HG03571 (cell line): ENCODE results near the gene COL9A1.

Source experiments
- ATAC-seq: cut with Tn5 transposase; IDR thresholded peaks from one replicate; pipeline ENCODE4 v1.9.1; 2021; ENCODE audit not compliant: unreplicated experiment

Gene COL9A1

DNA sequence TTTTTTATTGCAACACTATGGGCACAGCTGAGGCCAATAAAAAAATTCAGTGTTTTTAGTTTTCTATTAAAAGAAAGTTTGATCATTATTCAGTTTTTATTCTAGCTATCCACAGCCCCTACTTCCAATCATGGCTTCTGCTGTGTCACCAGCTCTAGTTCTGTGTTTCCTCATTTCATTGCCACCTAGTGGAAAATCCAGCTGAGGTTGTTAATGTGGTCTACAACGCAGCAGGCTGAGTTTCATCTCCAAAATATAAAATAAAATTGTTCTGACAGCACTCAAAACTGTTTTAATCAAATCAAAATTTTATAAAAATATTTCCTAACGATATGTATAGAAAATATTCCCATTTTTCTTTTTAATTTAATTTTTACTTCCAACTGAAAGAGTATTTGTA is 13.6 kb downstream of the COL9A1 start:
- ATAC-seq, result no peak

GRCh38 chr6:70286905-70287304 is 16.0 kb downstream of the COL9A1 start:
- no peak for ATAC-seq

DNA sequence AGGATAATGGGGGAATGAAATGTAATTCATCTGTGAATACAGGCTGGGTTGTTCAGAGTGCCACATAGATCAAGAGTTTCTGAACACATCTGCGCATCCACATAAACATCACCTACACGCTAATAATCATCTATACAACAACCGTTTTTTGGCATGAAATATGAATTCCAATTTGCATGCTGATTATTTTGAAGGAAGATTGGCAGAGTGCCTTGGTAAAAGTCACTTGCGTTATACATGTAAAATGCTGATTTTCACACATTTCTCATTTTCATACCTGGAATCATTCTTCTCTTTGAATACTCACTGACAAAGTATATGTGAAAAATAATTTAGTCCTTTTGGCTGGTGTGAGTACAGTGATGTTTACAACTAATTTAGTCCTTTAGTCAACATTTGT is 17.7 kb downstream of the COL9A1 start:
- no peak for ATAC-seq

DNA sequence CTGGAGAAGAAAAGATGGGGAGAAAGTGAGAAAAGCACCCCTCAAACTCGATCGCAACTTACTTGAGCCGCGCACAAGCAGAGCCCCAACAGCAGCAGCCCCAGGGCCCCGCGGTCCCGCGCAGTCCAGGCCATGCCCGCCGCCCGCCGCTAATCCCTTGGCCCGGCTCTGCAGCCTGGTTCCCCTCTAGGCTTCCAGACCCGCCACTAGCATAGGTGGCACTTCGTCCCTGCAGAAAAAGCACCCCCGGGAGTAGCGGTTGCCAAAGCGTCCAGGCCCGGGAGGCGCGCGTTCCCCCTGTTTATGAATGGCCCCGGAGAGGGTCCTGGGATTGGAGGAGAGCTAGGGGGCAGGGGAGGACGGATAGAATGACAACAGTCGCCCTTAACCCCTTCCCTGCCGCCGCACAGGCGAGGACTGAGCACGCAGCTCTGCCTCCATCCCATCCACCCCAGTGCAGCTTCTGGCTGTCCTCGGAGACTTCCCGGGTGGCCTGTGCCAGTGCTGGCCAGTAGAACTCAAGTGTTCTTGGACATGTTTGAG is 19.9 kb downstream of the COL9A1 start:
- ATAC-seq, result no peak

- no peak for ATAC-seq
These were observed 20.5 kb downstream of the COL9A1 start for GRCh38 chr6:70282312-70282918.

GRCh38 chr6:70281923-70282311 is 21.0 kb downstream of the COL9A1 start:
- no peak for ATAC-seq

DNA sequence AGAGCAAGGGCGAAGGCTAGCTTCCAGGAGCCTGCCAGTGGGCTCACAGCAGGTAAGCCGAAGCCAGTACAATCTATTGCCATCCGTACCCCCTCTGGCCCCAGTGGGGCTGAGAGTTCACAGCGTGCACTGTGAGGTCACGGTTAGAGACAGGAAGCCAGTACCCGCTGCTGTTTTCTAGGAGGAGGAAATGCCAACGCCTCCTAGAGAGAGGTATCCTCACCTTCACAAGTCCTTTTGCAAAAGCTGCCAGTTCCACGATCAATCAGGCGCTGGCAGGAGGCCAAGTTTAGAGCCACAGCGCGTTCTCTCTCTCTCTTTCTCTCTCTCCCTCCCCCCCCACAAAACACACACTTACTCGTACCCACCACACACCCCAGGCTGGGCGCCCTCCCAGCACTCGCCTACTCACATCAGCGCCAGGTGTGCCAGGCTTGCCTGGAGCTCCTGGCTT is 22.5 kb downstream of the COL9A1 start:
- ATAC-seq, result no peak

DNA sequence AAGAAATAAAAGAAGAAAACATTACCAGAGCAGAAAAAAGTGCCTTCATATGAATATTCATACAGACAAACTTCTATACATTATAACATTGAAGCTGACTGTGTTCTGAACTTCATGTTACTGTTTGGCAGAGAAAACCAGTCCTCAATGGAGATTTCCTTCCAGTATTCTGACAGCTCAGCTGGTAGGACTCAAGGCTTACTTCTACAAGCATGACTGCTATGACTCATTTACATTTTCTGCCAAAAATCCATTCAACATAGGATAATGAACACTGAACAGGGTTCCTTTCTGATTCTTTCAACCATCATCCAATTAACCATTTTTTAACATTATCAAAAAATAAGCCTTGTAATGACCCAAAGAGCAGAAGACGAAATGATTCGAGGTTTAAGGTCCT is 25.4 kb downstream of the COL9A1 start:
- no peak for ATAC-seq

GRCh38 chr6:70274338-70274737 is 28.5 kb downstream of the COL9A1 start:
- ATAC-seq, result no peak

DNA sequence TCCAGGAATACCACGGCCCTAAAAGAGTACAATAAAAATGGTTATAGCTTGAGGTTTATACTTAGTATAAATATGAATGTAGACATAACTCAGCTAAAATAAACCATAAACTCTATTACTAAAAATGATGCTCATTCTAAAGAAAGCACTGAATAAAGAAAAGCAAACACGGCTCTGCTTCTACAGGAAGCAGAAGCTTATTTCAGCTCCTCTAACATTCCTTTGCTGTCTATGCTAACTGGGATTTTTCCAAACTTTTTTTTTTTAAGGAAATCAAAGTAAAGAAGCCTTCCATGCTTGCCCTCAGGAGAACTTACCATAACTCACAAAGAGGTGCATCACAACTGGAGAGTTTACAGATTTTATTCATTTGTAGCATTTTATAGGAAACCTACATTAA is 30.8 kb downstream of the COL9A1 start:
- ATAC-seq, result no peak

DNA sequence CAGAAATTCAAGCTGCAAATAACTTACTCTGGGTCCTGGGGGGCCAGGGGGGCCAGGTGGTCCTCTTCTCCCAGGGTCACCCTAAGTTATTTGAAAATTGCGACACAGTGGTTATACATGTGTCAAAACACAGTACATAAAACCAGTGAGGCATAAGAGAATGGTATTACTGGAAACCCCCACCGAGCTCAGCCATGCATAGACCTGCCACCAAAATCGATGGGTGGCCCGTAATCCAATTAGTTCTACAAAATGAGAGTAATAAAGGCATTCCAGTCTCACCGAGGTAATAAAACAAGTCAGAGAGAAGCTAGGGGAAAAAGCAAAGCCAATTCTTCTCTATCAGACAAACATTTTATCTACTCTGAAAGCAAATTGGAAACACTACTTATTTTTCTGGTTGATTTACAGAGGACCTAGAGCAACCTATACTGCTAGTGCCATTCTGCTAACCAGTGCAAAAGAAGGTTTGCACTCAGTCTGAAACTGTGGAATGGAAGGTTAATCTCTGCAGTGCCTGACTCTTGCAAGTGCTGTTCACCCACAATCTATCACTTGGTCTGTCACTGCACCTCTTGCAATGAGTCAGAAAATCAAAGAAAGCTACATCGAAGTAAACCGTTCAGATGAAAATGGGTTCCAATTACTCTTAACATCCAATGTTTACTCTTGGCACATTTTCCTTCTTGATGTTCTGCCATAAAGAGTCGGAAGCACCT is 32.4 kb downstream of the COL9A1 start:
- ATAC-seq, result no peak

DNA sequence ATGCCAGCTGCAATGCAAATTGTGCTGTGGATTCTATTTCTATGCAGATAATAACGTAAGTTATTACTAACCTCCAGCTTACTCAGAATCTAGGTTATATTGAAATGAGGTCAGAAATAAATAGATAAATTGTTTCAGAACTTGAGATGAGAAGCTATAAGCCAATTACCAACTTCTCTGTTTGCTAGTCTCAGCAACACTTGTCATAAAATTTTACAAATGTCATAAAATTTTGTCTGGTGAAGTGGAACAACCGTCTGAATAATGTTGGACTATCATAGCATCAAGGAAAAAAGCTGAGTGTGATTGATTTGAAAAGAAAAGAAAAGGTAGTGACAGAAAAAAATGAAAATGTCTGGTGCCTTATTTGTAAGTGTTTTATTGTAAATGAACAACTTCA is 36.7 kb downstream of the COL9A1 start:
- no peak for ATAC-seq

DNA sequence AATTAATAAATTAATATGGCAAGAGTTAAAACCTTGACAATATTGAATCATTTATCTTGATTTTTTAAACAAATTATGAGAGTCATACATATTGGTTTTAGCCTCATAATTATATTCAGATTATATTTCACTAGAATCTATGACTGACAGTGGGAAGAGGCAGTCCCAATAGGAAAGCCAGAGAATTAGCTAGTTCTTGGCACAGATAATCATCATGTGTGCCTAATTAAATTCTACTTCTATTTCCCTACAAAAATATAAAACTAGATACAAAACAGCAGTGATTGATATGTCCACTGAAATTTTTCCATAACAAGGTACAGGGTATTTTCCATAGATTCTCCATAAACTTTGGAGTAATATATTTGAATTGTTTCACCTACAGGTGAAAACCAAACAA is 38.6 kb downstream of the COL9A1 start:
- ATAC-seq, result no peak

DNA sequence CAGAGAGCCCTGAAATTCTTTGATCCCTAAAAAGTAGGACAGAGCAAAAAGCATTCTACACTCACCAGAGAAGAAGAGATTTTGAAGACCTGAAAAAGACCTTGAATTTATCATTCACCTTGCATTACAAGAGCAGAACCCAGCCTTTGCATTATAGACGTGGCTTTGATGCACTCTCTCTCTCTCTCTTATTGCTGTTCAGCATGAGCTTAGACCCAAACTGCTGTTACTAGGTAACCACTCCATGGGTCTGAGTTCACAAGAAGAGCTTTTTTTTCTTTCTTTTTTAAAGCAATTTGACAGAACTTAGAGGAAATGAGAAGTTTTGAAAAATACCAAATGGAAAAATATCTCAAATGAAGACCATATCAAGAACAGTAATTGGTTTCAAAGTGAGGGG is 44.4 kb downstream of the COL9A1 start:
- no peak for ATAC-seq

DNA sequence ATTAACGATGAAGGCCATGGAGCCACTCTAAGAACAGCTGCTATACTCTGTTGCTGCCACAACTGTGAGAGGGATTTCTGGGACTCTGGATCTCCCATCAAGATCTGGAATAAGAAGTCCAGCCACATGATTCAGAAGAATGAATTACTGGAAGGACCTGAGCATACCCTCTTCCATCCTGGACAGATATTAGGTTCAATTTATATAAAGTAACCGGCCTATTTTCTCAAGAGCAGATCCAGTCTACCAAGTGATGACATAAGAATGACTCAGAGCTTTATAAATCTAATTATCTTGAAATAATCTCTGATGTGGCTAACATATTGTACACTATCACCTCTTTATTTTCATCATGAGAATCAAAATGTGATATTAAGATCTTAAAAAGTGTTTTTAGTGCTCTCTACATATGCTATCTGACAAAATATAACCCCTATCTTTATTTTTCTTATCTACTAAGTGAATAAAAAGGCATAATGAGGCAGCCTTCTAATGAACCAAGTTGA is 45.1 kb downstream of the COL9A1 start:
- ATAC-seq, result no peak

- no peak for ATAC-seq
These were observed 48.1 kb downstream of the COL9A1 start for GRCh38 chr6:70254784-70255183.

- ATAC-seq, result no peak
These were observed 49.0 kb downstream of the COL9A1 start for GRCh38 chr6:70253923-70254322.

DNA sequence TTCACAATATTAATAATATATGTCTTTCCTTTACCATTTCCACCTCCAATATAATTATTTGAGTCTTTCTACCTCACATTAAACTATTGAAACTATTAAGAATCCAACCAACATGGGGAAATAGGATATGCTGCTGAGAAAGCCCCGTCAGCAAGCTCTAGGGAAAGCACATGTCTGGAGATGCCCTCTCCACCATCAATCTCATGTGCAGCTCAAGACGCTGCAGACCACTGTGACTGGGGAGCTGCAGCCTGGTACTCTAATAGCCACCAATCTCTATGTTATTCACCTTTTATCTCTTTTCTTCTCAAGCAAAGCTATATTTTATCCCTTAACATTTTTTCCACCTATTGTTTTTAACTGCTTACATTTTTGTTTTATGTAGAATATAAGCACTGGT is 50.3 kb downstream of the COL9A1 start:
- no peak for ATAC-seq

DNA sequence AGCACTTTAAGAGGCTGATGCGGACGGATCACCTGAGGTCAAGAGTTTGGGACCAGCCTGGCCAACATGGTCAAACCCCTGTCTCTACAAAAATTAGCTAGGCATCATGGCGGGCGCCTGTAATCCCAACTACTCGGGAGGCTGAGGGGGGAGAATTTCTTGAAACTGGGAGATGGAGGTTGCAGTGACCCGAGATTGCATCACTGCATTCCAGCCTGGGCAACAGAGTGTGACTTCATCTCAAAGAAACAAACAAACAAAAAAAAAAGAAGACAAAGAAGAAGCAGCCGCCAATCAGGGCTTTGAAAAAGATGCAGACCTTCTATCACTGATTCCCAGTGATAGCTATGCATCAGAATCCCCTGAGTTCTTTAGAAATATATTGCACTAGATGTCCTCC is 56.8 kb downstream of the COL9A1 start:
- no peak for ATAC-seq

DNA sequence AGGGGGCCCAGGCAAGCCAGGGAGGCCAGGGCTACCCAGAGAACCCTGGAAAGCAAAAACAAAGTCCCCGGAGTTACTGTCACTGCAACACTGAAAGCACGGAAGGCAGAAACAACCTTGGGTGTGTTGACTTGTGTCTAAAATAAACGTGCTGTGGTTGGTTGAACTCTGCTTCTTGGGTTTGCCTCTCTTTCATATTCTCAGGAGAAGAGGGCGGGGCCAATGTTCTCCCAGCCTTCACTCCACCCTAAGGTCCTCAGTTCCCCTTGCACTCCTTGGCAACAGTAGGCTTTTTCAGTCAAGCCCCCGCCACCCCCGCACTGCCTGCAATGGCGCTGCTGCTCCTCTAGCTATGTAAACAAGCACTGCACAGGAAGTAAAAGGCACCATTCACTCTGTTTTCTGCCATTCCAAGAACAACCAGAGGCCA is 60.9 kb downstream of the COL9A1 start:
- no peak for ATAC-seq

DNA sequence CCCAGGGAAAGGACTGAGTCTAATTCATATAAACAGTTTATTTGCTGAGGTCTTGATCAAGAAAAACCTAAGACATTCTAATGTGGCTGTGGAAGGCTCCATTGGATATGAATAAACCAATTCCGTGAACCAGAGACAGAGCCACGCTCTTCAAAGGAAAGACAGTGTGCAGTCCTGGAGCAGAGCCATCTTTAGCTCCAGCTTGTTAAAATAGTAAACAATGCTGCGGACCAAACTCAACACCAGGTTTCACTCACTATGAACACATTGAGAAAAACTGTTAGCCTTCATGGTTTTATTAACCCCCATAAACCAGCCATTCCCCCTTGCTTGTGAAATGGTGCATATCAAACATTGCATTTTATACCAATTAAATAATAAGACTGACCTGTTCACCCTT is 61.9 kb downstream of the COL9A1 start:
- ATAC-seq, result no peak

DNA sequence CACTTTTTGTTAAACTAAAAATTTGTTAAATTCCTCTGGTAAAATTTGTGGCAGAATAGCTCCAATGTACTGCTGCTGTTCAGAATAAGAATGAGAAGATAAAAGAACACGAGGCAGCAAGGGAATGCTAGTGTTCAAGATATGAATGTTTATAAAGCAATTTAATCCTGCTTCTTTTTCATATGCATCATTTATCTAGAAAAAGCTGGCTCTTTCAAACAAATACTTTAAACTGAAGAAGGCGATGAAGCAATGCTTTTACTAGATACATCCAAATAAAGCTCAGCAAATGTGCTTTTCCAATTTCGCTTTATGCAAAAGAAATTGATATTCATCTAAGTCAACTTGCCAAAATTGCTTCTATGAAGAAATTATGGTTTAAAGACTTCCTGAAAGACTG is 66.5 kb downstream of the COL9A1 start:
- ATAC-seq, result no peak
